Natural killer cell (primary cell): ENCODE data around the gene OSTC. TPM values are rescaled to one million over a fixed set of nuclear protein-coding genes. Genes with fewer than 3 reads are reported as not detected.

ENCODE experiments used
- ATAC-seq, 3 donors: fragments of 150-1000 bp in 2 of 3; fragments of 200-7000 bp in 1 of 3; cut with Tn5 transposase; 1 replicate in 1 of 3; 2 replicates in 2 of 3; pipeline ENCODE4 v1.10.0; 2021; ENCODE audit warnings: mild to moderate bottlenecking in 2 of 3, moderate library complexity in 2 of 3
- DNase-seq, 2 donors: peaks; one replicate each; pipeline versions ENCODE4 v3.0.0 to v3.0.0-alpha.2; 2013 to 2021; ENCODE audit warnings: mixed read lengths in 1 of 2
- H3K27ac ChIP-seq: one replicate; pipeline ENCODE4 v1.5.1; 2013; ENCODE audit warnings: mild to moderate bottlenecking, low read length
- H3K27me3 ChIP-seq: one replicate; pipeline ENCODE4 v1.6.1; 2013; ENCODE audit warnings: low read length; ENCODE audit not compliant: control insufficient read depth, insufficient read depth
- H3K36me3 ChIP-seq: one replicate; pipeline ENCODE4 v1.6.1; 2013; ENCODE audit warnings: low read length; ENCODE audit not compliant: control insufficient read depth, insufficient read depth
- H3K4me1 ChIP-seq: one replicate; pipeline ENCODE4 v1.6.1; 2013; ENCODE audit warnings: low read length; ENCODE audit not compliant: control insufficient read depth, insufficient read depth
- H3K4me3 ChIP-seq: one replicate; pipeline ENCODE4 v1.5.1; 2013; ENCODE audit warnings: low read length
- H3K9me3 ChIP-seq: one replicate; pipeline ENCODE4 v1.6.1; 2013; ENCODE audit warnings: low read length; ENCODE audit not compliant: control insufficient read depth, insufficient read depth
- H3K27ac Mint-ChIP-seq, 2 donors: one replicate each; pipeline ENCODE4 v1.8.0; 2022; ENCODE audit warnings: mild to moderate bottlenecking in 2 of 2, mixed read lengths in 2 of 2, moderate library complexity in 1 of 2
- H3K27me3 Mint-ChIP-seq, 2 donors: one replicate each; pipeline ENCODE4 v1.8.0; 2022; ENCODE audit warnings: low read depth in 2 of 2, mixed read lengths in 2 of 2
- H3K36me3 Mint-ChIP-seq: one replicate; pipeline ENCODE4 v1.8.0; 2022; ENCODE audit warnings: mixed read lengths
- H3K4me1 Mint-ChIP-seq, 2 donors: one replicate each; pipeline ENCODE4 v1.8.0; 2022; ENCODE audit warnings: mixed read lengths in 2 of 2
- H3K4me3 Mint-ChIP-seq: one replicate; pipeline ENCODE4 v1.8.0; 2022; ENCODE audit warnings: mild to moderate bottlenecking, moderate library complexity, mixed read lengths
- H3K9me3 Mint-ChIP-seq, 2 donors: one replicate each; pipeline ENCODE4 v1.8.0; 2022; ENCODE audit warnings: mixed read lengths in 2 of 2
- WGBS: methylation state at CpG from one replicate; pipeline ENCODE4 v1.1.7; 2013; ENCODE audit warnings: missing lambda C conversion rate; ENCODE audit not compliant: insufficient coverage; 5-methylcytosine and 5-hydroxymethylcytosine counted together
- intact Hi-C: fragments of 100-400 bp; cut with micrococcal nuclease; formaldehyde crosslinking; loops from one replicate; pipeline ENCODE4 v1.14.2; 2022
- total RNA-seq, 4 donors: library from RNA; stranded (reverse); fragments of 120-200 nt in 1 of 4; gene quantifications; one replicate each; pipeline versions ENCODE4 v1.2.3 to v1.2.4, GENCODE V29; 2013 to 2022
- TF ChIP-seq, protein P1 (sequence below): fragments of 200-600 bp; IDR thresholded peaks from one replicate; pipeline ENCODE4 v1.8.0; 2022; ENCODE audit warnings: antibody characterized with exemption

Gene OSTC
- total RNA-seq, 3 donors from 2014 or later (not counting 1 experiment from before 2014, with no cell fraction given) = 31.2 to 36.5 (median 32.2) TPM

DNA sequence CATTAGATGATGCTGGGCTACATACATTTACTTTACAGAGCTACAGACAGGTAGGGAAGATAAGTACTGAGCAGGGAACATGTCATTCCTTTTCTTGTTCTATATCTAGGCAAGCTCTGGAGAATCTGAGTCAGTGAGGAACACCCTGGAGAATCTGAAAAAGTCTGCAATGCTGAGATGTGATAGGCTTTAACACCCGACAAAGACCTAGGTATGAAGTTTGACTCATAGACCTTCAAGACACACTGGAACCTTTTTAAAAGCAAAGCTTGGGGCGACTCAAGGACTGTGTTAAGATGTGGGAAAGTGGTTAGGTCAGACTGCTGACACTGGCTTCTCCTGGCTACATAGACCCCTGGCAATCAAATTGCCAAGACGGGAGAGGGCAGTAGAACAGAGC lies 42.8 kb downstream of the OSTC start:
- Histone ChIP-seq H3K4me1 (no peaks in the 10 kb centered on the region), H3K9me3 (no peaks in the 10 kb centered on the region), H3K4me3 (no peak overlapping the region), H3K36me3 (no peaks in the 10 kb centered on the region), H3K27ac (no peak overlapping the region), H3K27me3 (no peaks in the 10 kb centered on the region)
- no peak overlapping the region for H3K27ac Mint-ChIP-seq
- DNase-seq (no peak), ATAC-seq (no peak)
- H3K36me3 Mint-ChIP-seq = no peaks in the 10 kb centered on the region
- no peak overlapping the region for H3K4me3 Mint-ChIP-seq
- H3K4me1 Mint-ChIP-seq = no peaks in the 10 kb centered on the region
- WGBS = 88% methylated on average over 3 of the region's 3 CpGs
- intact Hi-C loops = no loop called here
- no peaks in the 10 kb centered on the region for H3K9me3 Mint-ChIP-seq
- peaks cover 0 to under 1% of the 10 kb centered on the region in 2 donors for H3K27me3 Mint-ChIP-seq
- TF ChIP-seq, protein P1, sequence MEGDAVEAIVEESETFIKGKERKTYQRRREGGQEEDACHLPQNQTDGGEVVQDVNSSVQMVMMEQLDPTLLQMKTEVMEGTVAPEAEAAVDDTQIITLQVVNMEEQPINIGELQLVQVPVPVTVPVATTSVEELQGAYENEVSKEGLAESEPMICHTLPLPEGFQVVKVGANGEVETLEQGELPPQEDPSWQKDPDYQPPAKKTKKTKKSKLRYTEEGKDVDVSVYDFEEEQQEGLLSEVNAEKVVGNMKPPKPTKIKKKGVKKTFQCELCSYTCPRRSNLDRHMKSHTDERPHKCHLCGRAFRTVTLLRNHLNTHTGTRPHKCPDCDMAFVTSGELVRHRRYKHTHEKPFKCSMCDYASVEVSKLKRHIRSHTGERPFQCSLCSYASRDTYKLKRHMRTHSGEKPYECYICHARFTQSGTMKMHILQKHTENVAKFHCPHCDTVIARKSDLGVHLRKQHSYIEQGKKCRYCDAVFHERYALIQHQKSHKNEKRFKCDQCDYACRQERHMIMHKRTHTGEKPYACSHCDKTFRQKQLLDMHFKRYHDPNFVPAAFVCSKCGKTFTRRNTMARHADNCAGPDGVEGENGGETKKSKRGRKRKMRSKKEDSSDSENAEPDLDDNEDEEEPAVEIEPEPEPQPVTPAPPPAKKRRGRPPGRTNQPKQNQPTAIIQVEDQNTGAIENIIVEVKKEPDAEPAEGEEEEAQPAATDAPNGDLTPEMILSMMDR = no peak

- Histone ChIP-seq H3K9me3 (no peaks in the 10 kb centered on the region), H3K4me1 (no peaks in the 10 kb centered on the region), H3K36me3 (no peaks in the 10 kb centered on the region), H3K27ac (no peak overlapping the region), H3K4me3 (no peak overlapping the region), H3K27me3 (no peaks in the 10 kb centered on the region)
- Mint-ChIP-seq H3K4me1 (no peaks in the 10 kb centered on the region), H3K36me3 (no peaks in the 10 kb centered on the region), H3K27me3 (peaks cover 0 to 4% of the 10 kb centered on the region in 2 donors), H3K27ac (no peak overlapping the region), H3K4me3 (no peak overlapping the region), H3K9me3 (no peaks in the 10 kb centered on the region)
- TF ChIP-seq, protein P1 = no peak
- intact Hi-C loops = no loop called here
- ATAC-seq (no peak), DNase-seq (no peak)
- WGBS = 82% methylated on average over 3 of the region's 3 CpGs
Observed at GRCh38 chr4:108693819-108694218, 43.4 kb downstream of the OSTC start.

- Histone ChIP-seq H3K36me3 (no peaks in the 10 kb centered on the region), H3K4me3 (no peak overlapping the region), H3K27me3 (no peaks in the 10 kb centered on the region), H3K4me1 (no peaks in the 10 kb centered on the region), H3K27ac (no peak overlapping the region), H3K9me3 (no peaks in the 10 kb centered on the region)
- no peak for DNase-seq
- Mint-ChIP-seq H3K4me1 (no peaks in the 10 kb centered on the region), H3K36me3 (no peaks in the 10 kb centered on the region), H3K27ac (no peak overlapping the region), H3K9me3 (no peaks in the 10 kb centered on the region), H3K4me3 (no peak overlapping the region), H3K27me3 (peaks cover 0 to 4% of the 10 kb centered on the region in 2 donors)
- WGBS = 93% methylated on average over 3 of the region's 3 CpGs
- intact Hi-C loops = no loop called here
- no peak for ATAC-seq
- TF ChIP-seq, protein P1 = no peak
Observed at GRCh38 chr4:108694423-108694822, 44.0 kb downstream of the OSTC start.

GRCh38 chr4:108695062-108695461 lies 44.7 kb downstream of the OSTC start:
- TF ChIP-seq, protein P1 = no peak
- no peak for ATAC-seq
- Mint-ChIP-seq H3K27me3 (peaks cover 0 to 4% of the 10 kb centered on the region in 2 donors), H3K36me3 (no peaks in the 10 kb centered on the region), H3K9me3 (no peaks in the 10 kb centered on the region), H3K4me1 (no peaks in the 10 kb centered on the region), H3K4me3 (no peak overlapping the region), H3K27ac (no peak overlapping the region)
- intact Hi-C loops = no loop called here
- Histone ChIP-seq H3K36me3 (no peaks in the 10 kb centered on the region), H3K27ac (no peak overlapping the region), H3K9me3 (no peaks in the 10 kb centered on the region), H3K4me3 (no peak overlapping the region), H3K4me1 (no peaks in the 10 kb centered on the region), H3K27me3 (no peaks in the 10 kb centered on the region)
- no peak for DNase-seq
- WGBS = 71% methylated on average over 1 of the region's 1 CpG
